ENCODE results near the gene METTL16. TPM values are rescaled to one million over a fixed set of nuclear protein-coding genes. Genes with fewer than 3 reads are reported as not detected.

Gene METTL16
- total RNA-seq, 6 donors from 2014 or later, result 20.3 to 37.2 (median 30.6) TPM

DNA sequence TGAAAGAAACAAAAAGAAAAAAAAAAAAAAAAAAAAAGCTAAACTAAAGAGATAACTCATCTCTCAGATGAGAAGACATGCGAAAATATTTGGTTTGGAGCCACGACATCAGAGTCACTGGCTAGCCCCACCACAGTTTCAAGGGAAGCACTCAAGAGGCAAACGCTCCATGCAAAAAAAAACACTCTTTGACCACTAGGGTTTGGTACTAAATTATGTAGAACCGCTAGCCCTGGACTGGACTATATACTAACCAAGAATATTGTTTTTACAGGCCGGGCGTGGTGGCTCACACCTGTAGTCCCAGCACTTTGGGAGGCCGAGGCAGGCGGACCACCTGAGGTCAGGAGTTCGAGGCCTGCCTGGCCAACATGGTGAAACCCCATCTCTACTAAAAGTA lies 37.3 kb downstream of the METTL16 start:
- ATAC-seq (ENCODE audit: low FRiP score in 2 of 2), result no peak
- Histone ChIP-seq H3K4me1 (no peaks in the 10 kb centered on the region), H3K27ac (no peak overlapping the region), H3K36me3 (peaks cover 8 to 82% (median 33%) of the 10 kb centered on the region in 4 donors), H3K9me3 (no peaks in the 10 kb centered on the region), H3K27me3 (no peaks in the 10 kb centered on the region), H3K4me3 (no peak overlapping the region)
- WGBS, 2 donors, result 97 to 98% methylated on average over 9 of the region's 9 CpGs
- TF ChIP-seq POLR2A (IDR thresholded peaks at IDR 0.05) (no peak), POLR2AphosphoS5 (IDR thresholded peaks at IDR 0.05) (no peak)
- TF ChIP-seq, protein P1, sequence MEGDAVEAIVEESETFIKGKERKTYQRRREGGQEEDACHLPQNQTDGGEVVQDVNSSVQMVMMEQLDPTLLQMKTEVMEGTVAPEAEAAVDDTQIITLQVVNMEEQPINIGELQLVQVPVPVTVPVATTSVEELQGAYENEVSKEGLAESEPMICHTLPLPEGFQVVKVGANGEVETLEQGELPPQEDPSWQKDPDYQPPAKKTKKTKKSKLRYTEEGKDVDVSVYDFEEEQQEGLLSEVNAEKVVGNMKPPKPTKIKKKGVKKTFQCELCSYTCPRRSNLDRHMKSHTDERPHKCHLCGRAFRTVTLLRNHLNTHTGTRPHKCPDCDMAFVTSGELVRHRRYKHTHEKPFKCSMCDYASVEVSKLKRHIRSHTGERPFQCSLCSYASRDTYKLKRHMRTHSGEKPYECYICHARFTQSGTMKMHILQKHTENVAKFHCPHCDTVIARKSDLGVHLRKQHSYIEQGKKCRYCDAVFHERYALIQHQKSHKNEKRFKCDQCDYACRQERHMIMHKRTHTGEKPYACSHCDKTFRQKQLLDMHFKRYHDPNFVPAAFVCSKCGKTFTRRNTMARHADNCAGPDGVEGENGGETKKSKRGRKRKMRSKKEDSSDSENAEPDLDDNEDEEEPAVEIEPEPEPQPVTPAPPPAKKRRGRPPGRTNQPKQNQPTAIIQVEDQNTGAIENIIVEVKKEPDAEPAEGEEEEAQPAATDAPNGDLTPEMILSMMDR (IDR thresholded peaks at IDR 0.05), result no peak
- DNase-seq, result no peak

DNA sequence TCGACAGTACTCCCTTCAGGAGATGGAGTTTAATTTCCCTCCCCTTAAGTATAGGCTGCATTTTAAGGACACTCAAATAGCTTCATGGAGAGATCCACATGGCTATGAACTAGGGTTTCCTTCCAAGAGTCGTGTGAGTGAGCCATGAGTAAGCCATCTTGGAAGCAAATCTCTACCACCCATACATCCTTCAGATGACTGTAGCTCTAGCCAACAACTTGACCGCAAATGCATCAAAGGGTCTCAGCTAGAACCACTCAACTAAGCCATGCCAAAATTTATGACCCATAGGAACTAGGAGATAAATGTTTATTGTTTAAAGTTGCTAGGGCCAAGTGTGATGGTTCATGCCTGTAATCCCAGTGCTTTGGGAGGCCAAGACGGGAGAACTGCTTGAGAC lies 43.4 kb downstream of the METTL16 start:
- ATAC-seq (ENCODE audit: low FRiP score in 2 of 2) (no peak), DNase-seq (no peak)
- no peak overlapping the region for H3K27ac ChIP-seq
- TF ChIP-seq, protein P1 (IDR thresholded peaks at IDR 0.05), result no peak
- no peak for TF ChIP-seq POLR2A (IDR thresholded peaks at IDR 0.05)
- no peak for TF ChIP-seq POLR2AphosphoS5 (IDR thresholded peaks at IDR 0.05)
- no peak for TF ChIP-seq EP300 (IDR thresholded peaks at IDR 0.05)
- no peak overlapping the region for H3K4me3 ChIP-seq
- H3K9me3 ChIP-seq, result no peaks in the 10 kb centered on the region
- H3K27me3 ChIP-seq, result no peaks in the 10 kb centered on the region
- H3K36me3 ChIP-seq, result peaks cover 11 to 74% (median 51%) of the 10 kb centered on the region in 4 donors
- no peaks in the 10 kb centered on the region for H3K4me1 ChIP-seq
- WGBS, 2 donors, result 90 to 96% methylated on average over 4 of the region's 4 CpGs

- no peak overlapping the region for H3K4me3 ChIP-seq
- DNase-seq (no peak), ATAC-seq (ENCODE audit: low FRiP score in 2 of 2) (no peak)
- H3K4me1 ChIP-seq, result no peaks in the 10 kb centered on the region
- no peak for TF ChIP-seq POLR2A (IDR thresholded peaks at IDR 0.05)
- H3K36me3 ChIP-seq, result peaks cover 13 to 74% (median 53%) of the 10 kb centered on the region in 4 donors
- H3K9me3 ChIP-seq, result no peaks in the 10 kb centered on the region
- WGBS, 2 donors, result 93 to 96% methylated on average over 11 to 12 of the region's 12 CpGs
- no peaks in the 10 kb centered on the region for H3K27me3 ChIP-seq
- no peak overlapping the region for H3K27ac ChIP-seq
These were observed 44.8 kb downstream of the METTL16 start for GRCh38 chr17:2466931-2467330.

GRCh38 chr17:2462481-2462880 lies 49.2 kb downstream of the METTL16 start:
- Histone ChIP-seq H3K9me3 (no peaks in the 10 kb centered on the region), H3K36me3 (peaks cover 13 to 70% (median 42%) of the 10 kb centered on the region in 4 donors), H3K27me3 (no peaks in the 10 kb centered on the region), H3K4me1 (no peaks in the 10 kb centered on the region), H3K4me3 (no peak overlapping the region), H3K27ac (no peak overlapping the region)
- TF ChIP-seq EP300 (IDR thresholded peaks at IDR 0.05) (no peak), POLR2AphosphoS5 (IDR thresholded peaks at IDR 0.05) (no peak), POLR2A (IDR thresholded peaks at IDR 0.05) (no peak)
- TF ChIP-seq, protein P1 (IDR thresholded peaks at IDR 0.05), result no peak
- no peak for ATAC-seq (ENCODE audit: low FRiP score in 2 of 2)
- no peak for DNase-seq
- 89 to 94% methylated on average over 8 of the region's 8 CpGs for WGBS, 2 donors

DNA sequence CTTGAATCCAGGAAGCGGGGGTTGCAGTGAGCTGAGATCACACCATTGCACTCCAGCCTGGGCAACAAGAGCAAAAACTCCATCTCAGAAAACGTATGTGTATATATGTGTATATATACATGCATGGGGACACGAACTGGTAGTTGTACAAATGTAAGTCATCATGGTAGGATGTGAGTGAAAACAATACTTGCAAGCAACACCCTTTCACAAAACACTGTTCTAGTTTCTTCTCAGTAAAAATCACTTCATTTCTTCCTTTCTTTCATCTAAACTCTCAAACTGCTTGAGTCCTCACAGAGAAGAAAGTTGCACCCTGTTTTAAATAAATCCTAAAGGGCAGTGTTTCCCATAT lies 51.8 kb downstream of the METTL16 start:
- WGBS, 2 donors, result 89 to 90% methylated on average over 3 of the region's 3 CpGs
- TF ChIP-seq POLR2AphosphoS5 (IDR thresholded peaks at IDR 0.05) (no peak), POLR2A (IDR thresholded peaks at IDR 0.05) (no peak), EP300 (IDR thresholded peaks at IDR 0.05) (no peak)
- TF ChIP-seq, protein P1 (IDR thresholded peaks at IDR 0.05), result no peak
- DNase-seq (no peak), ATAC-seq (ENCODE audit: low FRiP score in 2 of 2) (no peak)
- Histone ChIP-seq H3K27ac (peak overlapping the region in 1 of 4 donors; percentile 51), H3K9me3 (no peaks in the 10 kb centered on the region), H3K36me3 (peaks cover 13 to 66% (median 33%) of the 10 kb centered on the region in 4 donors), H3K4me1 (no peaks in the 10 kb centered on the region), H3K4me3 (no peak overlapping the region), H3K27me3 (no peaks in the 10 kb centered on the region)
